H1 (cell line): ENCODE results near the gene RALGAPB. TPM values are rescaled to one million over a fixed set of nuclear protein-coding genes. Genes with fewer than 3 reads are reported as not detected.

ENCODE experiments used
- CTCF ChIA-PET: fragments of 300-600 bp; sonication (Branson Sonifier 250); formaldehyde crosslinking; loops from one replicate; lab custom pipeline; 2021; ENCODE audit not compliant: partially characterized antibody; lab: Charles Lee
- POLR2A ChIA-PET: fragments of 300-600 bp; sonication (Branson Sonifier 250); formaldehyde crosslinking; loops from one replicate; lab custom pipeline; 2021; ENCODE audit warnings: inconsistent platforms; ENCODE audit not compliant: partially characterized antibody; lab: Charles Lee
- DNase-seq, 2 experiments: peaks; one replicate each; pipeline versions ENCODE4 v3.0.0 to v3.0.0-alpha.2; 2010 to 2022; ENCODE audit warnings: low spot score in 2 of 2, low read depth in 1 of 2, mixed read lengths in 1 of 2
- FAIRE-seq: peaks from 2 replicates; lab custom pipeline; 2011; peaks lifted over from hg19 to GRCh38; lab: Jason Lieb, UNC
- H2AFZ ChIP-seq: 2 replicates; pipeline ENCODE4 v1.8.1; 2012; ENCODE audit warnings: low read length, inconsistent platforms
- H2AK5ac ChIP-seq: 2 replicates; pipeline ENCODE4 v1.6.1; 2013; ENCODE audit warnings: low read depth, low read length
- H2BK120ac ChIP-seq: replicated peaks from 2 replicates; pipeline ENCODE3; 2013; ENCODE audit warnings: low read depth, low read length, inconsistent platforms
- H2BK12ac ChIP-seq: 2 replicates; pipeline ENCODE4 v1.6.1; 2013; ENCODE audit warnings: low read depth, low read length
- H2BK15ac ChIP-seq: 2 replicates; pipeline ENCODE4 v1.6.1; 2013; ENCODE audit warnings: low read length
- H2BK20ac ChIP-seq: 2 replicates; pipeline ENCODE4 v1.6.1; 2013; ENCODE audit warnings: low read length
- H2BK5ac ChIP-seq: 2 replicates; pipeline ENCODE4 v1.6.1; 2013; ENCODE audit warnings: low read depth, low read length
- H3K14ac ChIP-seq: 2 replicates; pipeline ENCODE4 v1.6.1; 2013; ENCODE audit warnings: inconsistent platforms; ENCODE audit not compliant: insufficient read length
- H3K18ac ChIP-seq: 2 replicates; pipeline ENCODE4 v1.6.1; 2013; ENCODE audit warnings: low read length; ENCODE audit errors: extremely low read depth
- H3K23ac ChIP-seq: 2 replicates; pipeline ENCODE4 v1.6.1; 2013; ENCODE audit warnings: inconsistent platforms; ENCODE audit not compliant: insufficient read length
- H3K23me2 ChIP-seq: 2 replicates; pipeline ENCODE4 v1.6.1; 2013; ENCODE audit warnings: low read depth, low read length
- H3K27ac ChIP-seq: 2 replicates; pipeline ENCODE4 v1.6.1; 2011; ENCODE audit warnings: low read depth, low read length, inconsistent platforms
- H3K27me3 ChIP-seq, 4 experiments: replicated peaks in 1 of 4; 1 replicate in 1 of 4; 2 replicates in 3 of 4; pipeline versions ENCODE4 v1.6.1 to v1.8.1; 2011 to 2013; ENCODE audit warnings: low read length in 3 of 4, mild to moderate bottlenecking in 3 of 4, inconsistent platforms in 2 of 4, mixed read lengths in 2 of 4, moderate library complexity in 1 of 4; ENCODE audit not compliant: control insufficient read depth in 3 of 4, insufficient read depth in 3 of 4; ENCODE audit errors: extremely low read depth in 1 of 4
- H3K36me3 ChIP-seq, 4 experiments: 2 replicates each; pipeline versions ENCODE4 v1.6.1 to v1.8.1; 2011 to 2013; ENCODE audit warnings: mild to moderate bottlenecking in 4 of 4, low read length in 3 of 4, moderate library complexity in 2 of 4, control low read depth in 1 of 4, inconsistent platforms in 1 of 4; ENCODE audit not compliant: insufficient read depth in 4 of 4, control insufficient read depth in 2 of 4
- H3K4ac ChIP-seq: replicated peaks from 2 replicates; pipeline ENCODE3; 2013; ENCODE audit warnings: low read length, low read depth, mixed read lengths, inconsistent platforms; ENCODE audit not compliant: insufficient read length
- H3K4me1 ChIP-seq, 4 experiments: replicated peaks in 1 of 4; 1 replicate in 1 of 4; 2 replicates in 3 of 4; pipeline versions ENCODE4 v1.6.1 to v1.8.1; 2011 to 2013; ENCODE audit warnings: low read length in 3 of 4, inconsistent platforms in 2 of 4, mixed read lengths in 1 of 4; ENCODE audit not compliant: insufficient read depth in 4 of 4, control insufficient read depth in 3 of 4
- H3K4me2 ChIP-seq, 2 experiments: 2 replicates each; pipeline versions ENCODE4 v1.6.1 to v1.8.1; 2011 to 2013; ENCODE audit warnings: low read depth in 2 of 2, low read length in 2 of 2, control low read depth in 1 of 2, inconsistent platforms in 1 of 2, mild to moderate bottlenecking in 1 of 2; ENCODE audit not compliant: insufficient read depth in 1 of 2
- H3K4me3 ChIP-seq, 4 experiments: fragments of 200-600, 300-600 bp in 1 of 4; sonication (generic), shearing (Covaris generic), sonication (Bioruptor Twin) in 1 of 4; 2 replicates each; pipeline versions ENCODE4 v1.5.1 to v1.8.1; 2011 to 2016; ENCODE audit warnings: low read length in 4 of 4, low read depth in 3 of 4, control low read depth in 2 of 4, inconsistent platforms in 2 of 4, mild to moderate bottlenecking in 2 of 4, mixed read lengths in 1 of 4, moderate library complexity in 1 of 4; ENCODE audit not compliant: insufficient read depth in 2 of 4; ENCODE audit errors: extremely low read depth in 1 of 4
- H3K56ac ChIP-seq: replicated peaks from 2 replicates; pipeline ENCODE3; 2013; ENCODE audit warnings: low read depth, mild to moderate bottlenecking, mixed read lengths, low read length, inconsistent platforms; ENCODE audit not compliant: insufficient read length
- H3K79me1 ChIP-seq: 2 replicates; pipeline ENCODE4 v1.6.1; 2013; ENCODE audit warnings: low read depth, low read length, control low read depth
- H3K79me2 ChIP-seq, 2 experiments: 2 replicates each; pipeline versions ENCODE4 v1.6.1 to v1.8.1; 2012 to 2013; ENCODE audit warnings: low read length in 2 of 2, mild to moderate bottlenecking in 2 of 2, inconsistent platforms in 1 of 2; ENCODE audit not compliant: insufficient read depth in 2 of 2, control insufficient read depth in 1 of 2
- H3K9ac ChIP-seq, 4 experiments: replicated peaks in 1 of 4; 1 replicate in 1 of 4; 2 replicates in 3 of 4; pipeline versions ENCODE4 v1.6.1 to v1.8.1; 2011 to 2013; ENCODE audit warnings: low read depth in 3 of 4, low read length in 3 of 4, control low read depth in 2 of 4, mild to moderate bottlenecking in 2 of 4, moderate library complexity in 2 of 4, inconsistent platforms in 1 of 4; ENCODE audit errors: extremely low read depth in 1 of 4
- H3K9me3 ChIP-seq, 2 experiments: 2 replicates each; pipeline versions ENCODE4 v1.6.1 to v1.8.1; 2012 to 2013; ENCODE audit warnings: mild to moderate bottlenecking in 2 of 2, moderate library complexity in 2 of 2, control low read depth in 1 of 2, inconsistent platforms in 1 of 2, low read depth in 1 of 2, low read length in 1 of 2, mixed read lengths in 1 of 2; ENCODE audit not compliant: insufficient read depth in 2 of 2
- H4K20me1 ChIP-seq, 2 experiments: replicated peaks in 1 of 2; 2 replicates each; pipeline versions ENCODE3 to v1.8.1; 2011 to 2013; ENCODE audit warnings: inconsistent platforms in 2 of 2, low read length in 2 of 2, mild to moderate bottlenecking in 1 of 2; ENCODE audit not compliant: insufficient read depth in 2 of 2, control insufficient read depth in 1 of 2
- H4K5ac ChIP-seq: 2 replicates; pipeline ENCODE4 v1.6.1; 2013; ENCODE audit warnings: low read length, low read depth, mixed read lengths, inconsistent platforms; ENCODE audit not compliant: insufficient read length
- H4K8ac ChIP-seq: 2 replicates; pipeline ENCODE4 v1.8.0; 2013; ENCODE audit warnings: mild to moderate bottlenecking, moderate library complexity, low read length, inconsistent platforms; ENCODE audit not compliant: insufficient read depth; ENCODE audit errors: extremely low read depth
- H4K91ac ChIP-seq: replicated peaks from 2 replicates; pipeline ENCODE3; 2013; ENCODE audit warnings: low read length, mixed read lengths, inconsistent platforms; ENCODE audit not compliant: insufficient read length
- BACH1 ChIP-seq: IDR thresholded peaks from 2 replicates; pipeline ENCODE4 v1.6.1; 2012; ENCODE audit warnings: low read length, improper control_type of control experiment
- CBX8 ChIP-seq: fragments of 300-800, 300-1000 bp; sonication (generic); IDR thresholded peaks from 2 replicates; pipeline ENCODE4 v1.7.1; 2016; ENCODE audit warnings: low read depth, low read length, borderline replicate concordance
- CEBPB ChIP-seq: IDR thresholded peaks from 2 replicates; pipeline ENCODE4 v1.6.1; 2012; ENCODE audit warnings: low read depth, low read length
- E2F6 ChIP-seq: IDR thresholded peaks from 2 replicates; pipeline ENCODE4 v1.6.1; 2012; ENCODE audit warnings: inconsistent platforms
- FOSL1 ChIP-seq: IDR thresholded peaks from 2 replicates; pipeline ENCODE4 v1.6.1; 2011; ENCODE audit warnings: mild to moderate bottlenecking, low read depth, low read length, moderate library complexity; ENCODE audit not compliant: insufficient read depth
- GABPA ChIP-seq: IDR thresholded peaks from 2 replicates; pipeline ENCODE4 v1.6.1; 2011; ENCODE audit warnings: mild to moderate bottlenecking, low read length, moderate library complexity, borderline replicate concordance; ENCODE audit not compliant: insufficient read depth
- JUND ChIP-seq: IDR thresholded peaks from 2 replicates; pipeline ENCODE4 v1.6.1; 2011; ENCODE audit warnings: mild to moderate bottlenecking, improper control_type of control experiment, low read length
- RNF2 ChIP-seq: fragments of 200-900, 300-1000 bp; sonication (generic); IDR thresholded peaks from 2 replicates; pipeline ENCODE4 v1.7.1; 2016; ENCODE audit warnings: borderline replicate concordance, low read depth, mild to moderate bottlenecking, antibody characterized with exemption, low read length; ENCODE audit not compliant: poor library complexity, severe bottlenecking; ENCODE audit errors: missing control alignments
- SIRT6 ChIP-seq: IDR thresholded peaks from one replicate; pipeline ENCODE4 v1.7.1; 2012; ENCODE audit warnings: low read length, inconsistent platforms
- SP2 ChIP-seq: IDR thresholded peaks from 2 replicates; pipeline ENCODE4 v1.6.1; 2012; ENCODE audit warnings: mild to moderate bottlenecking, low read length, inconsistent platforms
- TAF1 ChIP-seq: IDR thresholded peaks from 2 replicates; pipeline ENCODE4 v1.6.1; 2011; ENCODE audit warnings: mild to moderate bottlenecking, low read depth, low read length
- ZNF274 ChIP-seq: IDR thresholded peaks from 2 replicates; pipeline ENCODE4 v1.7.0; 2012; ENCODE audit warnings: low read length, borderline replicate concordance; ENCODE audit errors: extremely low read depth
- WGBS, 2 experiments: shearing (Covaris generic) in 1 of 2; methylation state at CpG; one replicate each; pipeline versions ENCODE4 v1.1.6 to v1.1.7; 2013 to 2015; ENCODE audit warnings: low lambda C conversion rate in 2 of 2, mixed read lengths in 2 of 2, inconsistent platforms in 1 of 2, low coverage in 1 of 2, missing lambda C conversion rate in 1 of 2; ENCODE audit not compliant: insufficient replicate concordance in 2 of 2, insufficient coverage in 1 of 2, insufficient read length in 1 of 2; ENCODE audit errors: extremely low coverage in 1 of 2, missing lambda C conversion rate in 1 of 2; 5-methylcytosine and 5-hydroxymethylcytosine counted together
- polyA plus RNA-seq, 7 experiments: library from polyadenylated mRNA; depleted of rRNA in 3 of 7; stranded (reverse) in 5 of 7; unstranded in 2 of 7; fragments of >200 nt in 5 of 7; fragments of 200-250 nt in 2 of 7; gene quantifications; 1 replicate in 5 of 7; 2 replicates in 1 of 7; 4 replicates in 1 of 7; pipeline versions ENCODE4 v1.2.1 to v1.2.3, GENCODE V29; 2011 to 2013; ENCODE audit warnings: missing spikeins in 2 of 7, mixed read lengths in 2 of 7
- total RNA-seq: library from RNA; stranded (reverse); fragmentation: NEBNext Ultra II Directional; extraction: Animal tissue kit (Norgen Biotek cat#: 25700); gene quantifications from 2 replicates; pipeline ENCODE4 v1.2.1, GENCODE V29; 2021

RALGAPB gene
- total and polyA plus RNA-seq, 2 of the 8 experiments (the other 6 are each of a cell fraction or from before 2014, with no cell fraction given) = 10.6 to 35.1 TPM

DNA sequence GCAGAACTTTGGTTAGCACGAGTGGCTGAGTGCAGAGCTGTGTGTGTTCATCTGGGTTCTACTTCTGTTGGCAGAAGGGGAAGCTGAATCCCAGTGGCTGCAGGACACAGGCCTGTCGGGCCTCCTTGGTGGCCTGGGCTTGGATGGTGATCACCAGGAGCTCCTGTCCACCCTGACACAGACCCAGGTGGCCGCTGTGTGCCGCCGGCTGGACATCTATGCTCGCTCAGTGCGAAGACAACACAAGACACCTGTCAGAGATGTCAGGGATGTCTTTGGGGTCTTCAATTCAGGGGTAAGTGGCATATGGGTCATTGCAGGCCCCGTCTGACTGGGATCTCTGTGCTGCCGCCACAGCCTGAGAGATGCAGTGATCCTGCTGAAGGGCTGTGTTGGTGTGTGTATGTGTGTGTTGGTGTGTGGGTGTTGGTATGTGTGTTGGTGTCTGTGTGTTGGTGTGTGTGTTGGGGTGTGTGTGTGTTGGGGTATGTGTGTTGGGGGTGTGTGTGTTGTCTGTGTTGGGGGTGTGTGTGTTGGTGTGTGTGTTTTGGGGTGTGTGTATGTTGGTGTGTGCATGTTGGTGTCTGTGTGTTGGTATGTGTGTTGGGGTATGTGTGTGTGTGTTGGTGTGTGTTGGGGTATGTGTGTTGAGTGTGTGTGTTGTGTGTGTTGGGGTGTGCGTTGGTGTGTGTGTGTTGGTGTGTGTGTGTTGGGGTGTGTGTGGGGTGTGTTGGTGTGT is 154.4 kb downstream of the RALGAPB start:
- Histone ChIP-seq H3K23me2 (peaks cover 6% of the 10 kb centered on the region; the same call in 1 of the 2 replicates), H3K4me1 (peaks cover 0 to 6% (median 2%) of the 10 kb centered on the region in 4 experiments; a peak in 3 of 7 replicates), H3K4me3 (no peak overlapping the region), H2BK120ac (no peak overlapping the region), H3K18ac (no peak overlapping the region), H4K20me1 (no peaks in the 10 kb centered on the region), H3K56ac (peak overlapping the region; percentile 98), H3K4ac (no peak overlapping the region), H3K79me1 (no peaks in the 10 kb centered on the region), H3K14ac (no peak overlapping the region), H2BK15ac (no peak overlapping the region), H4K8ac (no peak overlapping the region), H3K9me3 (no peaks in the 10 kb centered on the region), H2AFZ (no peak overlapping the region), H3K36me3 (no peaks in the 10 kb centered on the region), H4K91ac (no peak overlapping the region), H2BK20ac (peak overlapping the region; percentile 69; the same call in 1 of the 2 replicates), H4K5ac (no peak overlapping the region), H3K23ac (no peak overlapping the region), H3K9ac (no peak overlapping the region; a peak in 1 of 7 replicates), H3K27ac (no peak overlapping the region), H3K79me2 (no peaks in the 10 kb centered on the region), H2BK12ac (no peak overlapping the region), H2AK5ac (peak overlapping the region; percentile 30; the same call in 1 of the 2 replicates), H3K27me3 (no peaks in the 10 kb centered on the region), H3K4me2 (no peak overlapping the region), H2BK5ac (no peak overlapping the region; the same call in 1 of the 2 replicates)
- ChIA-PET CTCF (interaction anchor here (1.9 kb wide), 1 partner anchor 98 kb away, joined by 6 read pairs; no protein-coding TSS in a partner anchor), POLR2A (interaction anchor here (0.7 kb wide), 1 partner anchor 10 kb away, joined by 3 read pairs; no protein-coding TSS in a partner anchor)
- FAIRE-seq (no peak), DNase-seq (no peak)
- WGBS, 2 experiments = 77% methylated on average over 10 of the region's 10 CpGs; no CpG with 5 or more reads in 1 of the 2 experiments
- TF ChIP-seq CEBPB = no peak
- TF ChIP-seq SP2 = no peak
- no peak for TF ChIP-seq CBX8
- TF ChIP-seq GABPA = no peak
- TF ChIP-seq FOSL1 = no peak
- no peak for TF ChIP-seq SIRT6
- TF ChIP-seq JUND = no peak
- TF ChIP-seq BACH1 = no peak
- no peak for TF ChIP-seq ZNF274
- no peak for TF ChIP-seq E2F6
- TF ChIP-seq TAF1 = no peak
- no peak for TF ChIP-seq RNF2
